ENCODE results near the gene PPIL1.

PPIL1 gene

GRCh38 chr6:36853325-36853724 lies 21.3 kb downstream of the PPIL1 start:
- DNase-seq = peak; percentile 82

GRCh38 chr6:36852481-36853147 lies 22.0 kb downstream of the PPIL1 start:
- DNase-seq = peak; percentile 66

DNA sequence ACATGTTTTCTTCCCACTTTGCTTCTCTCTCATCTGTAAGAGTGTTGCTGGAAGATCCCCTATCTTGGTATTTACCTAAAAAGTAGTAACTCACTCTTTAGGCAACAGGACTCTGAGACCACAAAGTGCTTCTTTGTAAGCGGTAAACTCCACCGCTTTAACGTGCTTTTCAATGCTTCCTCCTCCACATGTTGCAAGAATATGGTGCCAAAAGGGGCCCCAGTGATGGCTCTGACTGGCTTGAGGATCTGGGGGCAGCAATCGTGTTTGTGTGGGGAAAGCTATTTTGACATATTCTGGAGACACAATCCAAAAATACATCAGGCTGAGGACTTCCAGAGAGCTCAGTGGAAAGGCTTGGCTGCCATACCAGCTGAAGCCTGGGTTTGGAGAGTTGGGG lies 23.0 kb downstream of the PPIL1 start:
- no peak for DNase-seq

DNA sequence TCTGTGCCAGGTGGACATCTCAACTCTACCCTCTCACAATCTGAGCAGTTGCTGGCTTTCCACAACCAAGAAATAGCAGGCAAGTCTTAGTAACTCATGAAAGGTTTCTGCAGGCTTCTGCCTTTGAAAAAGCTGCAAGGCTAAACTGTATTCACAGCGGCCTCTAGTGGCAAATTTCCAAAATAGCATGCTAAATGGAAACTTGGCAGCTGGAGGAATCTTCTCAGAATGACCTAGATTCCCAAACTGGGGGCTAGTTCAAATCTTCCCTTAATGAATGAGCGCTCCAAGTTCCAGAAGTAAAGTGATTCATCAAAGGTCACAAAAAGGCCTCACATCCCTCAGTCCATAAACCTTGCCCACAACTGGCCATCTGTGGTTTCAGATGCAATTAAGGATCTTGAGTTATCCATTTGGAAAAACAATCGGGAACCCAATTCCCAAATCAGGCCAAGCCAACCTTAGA lies 23.4 kb downstream of the PPIL1 start:
- DNase-seq = peak; percentile 77

DNA sequence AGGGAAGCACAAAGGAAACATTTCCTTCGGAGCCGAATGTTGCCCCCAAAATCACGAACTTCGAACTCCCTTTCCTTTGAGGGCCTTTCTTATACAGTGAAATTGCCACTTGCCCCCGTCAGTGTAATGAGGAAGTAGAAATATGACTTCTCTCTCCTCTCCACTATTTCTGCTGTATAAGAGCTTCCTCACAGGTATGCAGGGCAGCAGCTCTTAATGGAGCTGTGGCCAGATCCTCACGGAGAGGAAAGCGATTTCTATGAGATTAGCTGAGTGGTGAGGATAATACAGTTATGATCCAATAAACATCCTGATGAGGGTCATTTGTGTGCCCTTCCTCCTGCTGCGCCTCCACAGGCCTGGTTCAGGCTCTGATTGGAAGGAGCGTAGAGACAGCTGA lies 24.6 kb downstream of the PPIL1 start:
- DNase-seq = no peak

DNA sequence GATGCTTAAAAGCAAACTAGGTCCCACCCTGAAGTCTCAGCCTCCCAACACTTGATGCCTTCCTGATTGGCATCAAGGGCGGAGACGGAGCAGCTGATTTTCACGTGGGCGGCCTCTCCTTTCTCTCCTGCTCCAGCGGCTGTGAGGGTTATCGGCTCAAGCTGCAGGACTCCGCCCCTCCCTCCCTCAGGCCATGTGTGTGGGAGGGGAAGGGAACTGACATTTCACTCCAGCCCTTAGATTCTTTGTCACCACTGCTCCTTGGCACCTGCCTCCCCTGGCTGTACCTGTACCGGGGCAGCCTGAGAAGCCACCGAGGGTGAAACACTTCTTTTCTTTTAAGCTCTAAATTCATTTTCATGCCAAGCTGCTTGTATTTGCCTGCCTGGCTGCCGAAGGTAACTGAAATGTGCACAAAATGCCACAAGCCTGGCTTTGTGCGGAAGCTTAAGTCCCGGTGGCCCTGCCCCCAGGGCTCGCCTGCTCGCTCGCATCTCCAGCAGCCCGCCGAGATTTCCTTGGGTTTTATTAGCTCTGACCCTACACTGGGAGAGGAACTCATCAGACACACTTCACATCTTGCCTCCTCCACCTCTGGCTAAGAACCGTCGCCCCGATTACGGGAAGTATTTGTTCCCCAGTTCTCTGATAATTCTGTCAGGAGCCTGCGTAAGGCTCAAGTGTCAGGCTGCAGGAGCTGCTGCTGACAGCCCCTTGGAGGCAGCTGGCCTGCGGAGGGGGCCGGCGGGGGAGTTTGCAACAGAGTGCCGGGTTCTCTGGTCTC lies 25.8 kb downstream of the PPIL1 start:
- DNase-seq = no peak

- no peak for DNase-seq
Observed at GRCh38 chr6:36847991-36848390, 26.6 kb downstream of the PPIL1 start.

DNA sequence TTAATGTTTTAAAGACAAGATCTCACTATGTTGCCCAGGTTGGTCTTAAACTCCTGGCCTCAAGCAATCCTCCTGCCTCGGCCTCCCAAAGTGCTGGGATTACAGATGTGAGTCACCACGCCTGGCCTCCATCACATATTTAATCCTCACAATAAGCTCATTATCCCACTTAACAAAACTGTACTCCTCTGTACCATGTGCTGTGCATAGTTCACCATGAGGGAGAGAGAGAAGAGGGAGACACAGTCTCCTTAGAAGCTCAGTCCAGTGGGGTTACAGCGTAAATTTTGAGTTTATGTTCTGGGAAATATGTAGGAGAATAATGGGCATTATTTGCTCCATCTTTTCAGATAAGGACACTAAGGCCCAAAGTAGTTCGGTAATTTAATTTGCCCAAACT lies 27.5 kb downstream of the PPIL1 start:
- no peak for DNase-seq

- no peak for DNase-seq
Observed at GRCh38 chr6:36845233-36845632, 29.4 kb downstream of the PPIL1 start.

DNA sequence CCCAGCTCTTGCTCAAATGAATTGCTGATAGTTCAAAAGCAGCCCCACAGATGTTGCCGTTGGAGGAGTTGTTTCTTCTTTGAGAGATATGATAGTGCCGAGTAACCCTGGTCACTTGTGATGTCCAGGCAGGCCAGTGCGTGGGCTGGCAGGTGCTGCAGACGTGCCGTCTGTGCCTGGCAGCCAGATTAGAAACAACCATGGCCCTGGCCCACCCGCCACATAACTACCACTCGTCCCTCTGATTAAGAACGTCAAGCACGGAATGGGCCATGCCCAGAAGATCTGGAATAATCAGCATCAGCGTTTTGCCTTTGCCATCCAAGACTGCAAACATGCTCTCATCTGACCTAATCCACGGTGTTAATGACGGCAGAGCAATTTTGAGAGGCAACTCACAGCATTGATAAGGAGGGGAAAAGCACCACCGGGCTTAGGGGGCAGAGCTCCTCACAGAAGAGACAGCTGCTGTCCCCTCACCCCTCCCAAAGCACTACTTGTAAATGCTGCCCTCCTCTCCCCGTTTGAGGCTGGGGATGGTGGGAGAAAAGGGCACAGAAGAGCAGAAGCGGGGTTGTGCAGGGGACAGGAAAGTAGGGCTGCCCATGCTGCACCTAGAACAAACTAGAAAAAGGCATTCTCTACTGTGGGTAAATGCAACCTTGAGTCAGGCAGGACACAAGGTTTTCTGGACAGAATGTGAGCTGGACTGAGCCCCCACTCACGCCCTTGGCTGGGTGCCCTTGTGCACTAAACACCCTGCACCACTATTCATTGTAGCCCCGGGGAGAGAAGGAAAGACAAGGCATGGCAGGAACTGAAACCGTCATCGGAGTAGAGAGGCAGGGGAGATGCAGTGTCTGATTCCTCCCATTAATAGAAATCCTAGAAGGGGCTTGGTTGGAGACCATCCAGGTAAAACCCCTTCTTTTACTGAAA lies 30.1 kb downstream of the PPIL1 start:
- no peak for DNase-seq

DNA sequence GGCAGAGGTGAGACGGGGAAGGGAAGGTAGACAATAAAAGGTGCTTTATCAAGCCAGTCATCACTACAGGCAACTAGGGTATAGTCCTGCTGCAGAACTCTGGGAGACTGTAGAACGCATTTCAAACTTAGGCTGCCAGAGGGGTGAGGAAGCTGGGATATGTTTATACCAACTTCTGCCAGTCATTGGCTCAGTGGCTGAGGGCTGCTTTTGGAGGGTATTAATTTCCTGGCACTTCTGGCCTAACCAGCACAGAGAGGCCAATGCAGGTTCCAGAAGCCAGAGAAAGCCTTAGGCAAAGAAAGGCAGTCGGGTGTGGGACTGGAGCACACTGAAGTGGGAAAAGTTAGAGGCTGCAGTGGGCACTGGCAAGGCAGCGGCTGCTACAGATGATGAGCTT lies 31.4 kb downstream of the PPIL1 start:
- DNase-seq = no peak

GRCh38 chr6:36841756-36842155 lies 32.8 kb downstream of the PPIL1 start:
- DNase-seq = no peak

GRCh38 chr6:36840432-36841403 lies 33.9 kb downstream of the PPIL1 start:
- DNase-seq = no peak

GRCh38 chr6:36839749-36840431 lies 34.7 kb downstream of the PPIL1 start:
- DNase-seq = peak; percentile 38

DNA sequence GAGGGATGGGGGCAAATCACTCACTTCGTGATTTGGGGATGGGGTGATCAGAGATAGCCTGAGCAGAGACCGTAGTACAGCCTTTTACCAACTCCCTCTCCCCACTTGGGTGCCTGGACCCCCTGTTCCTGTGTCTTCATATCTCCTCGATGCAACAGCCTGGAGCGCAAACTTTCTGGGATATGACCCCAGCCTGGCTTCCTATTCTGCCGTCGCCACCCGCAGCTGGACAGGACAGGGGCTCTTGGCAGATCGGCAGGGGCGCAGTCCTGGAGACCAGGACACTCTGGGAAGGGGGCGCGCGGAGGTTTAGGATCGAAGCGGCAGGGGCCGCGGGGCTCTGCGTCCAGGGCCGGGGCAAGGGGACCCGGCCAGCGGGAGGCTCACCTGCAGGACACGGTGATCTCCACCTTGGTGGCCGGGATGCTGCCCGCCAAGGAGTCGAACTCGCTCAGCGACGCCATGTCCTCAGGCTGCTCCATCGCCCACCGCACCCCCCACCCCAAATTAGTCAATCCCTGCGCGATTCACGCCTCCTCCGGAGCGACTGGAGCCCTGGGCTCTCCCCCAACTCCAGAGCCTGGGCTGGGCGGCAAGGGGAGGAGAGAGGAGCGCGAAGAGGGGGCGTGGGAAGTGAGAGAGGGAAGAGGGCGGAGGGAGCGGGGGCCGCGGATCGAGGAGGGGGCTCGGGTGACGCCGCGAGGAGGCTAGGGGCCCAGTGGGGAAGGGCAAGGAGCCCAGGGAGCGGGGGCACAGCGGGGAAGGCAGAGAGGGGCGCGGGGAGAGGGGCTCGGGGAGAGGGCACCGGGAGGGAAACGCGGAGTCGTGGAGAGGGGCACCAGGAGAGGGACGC lies 35.5 kb downstream of the PPIL1 start, which contains the start of gene CPNE5:
Gene CPNE5 (minus strand): TSS at position 549 of the 853 bp plus-strand sequence. CDS start 67 bp downstream, at position 482.
- DNase-seq = no peak

DNA sequence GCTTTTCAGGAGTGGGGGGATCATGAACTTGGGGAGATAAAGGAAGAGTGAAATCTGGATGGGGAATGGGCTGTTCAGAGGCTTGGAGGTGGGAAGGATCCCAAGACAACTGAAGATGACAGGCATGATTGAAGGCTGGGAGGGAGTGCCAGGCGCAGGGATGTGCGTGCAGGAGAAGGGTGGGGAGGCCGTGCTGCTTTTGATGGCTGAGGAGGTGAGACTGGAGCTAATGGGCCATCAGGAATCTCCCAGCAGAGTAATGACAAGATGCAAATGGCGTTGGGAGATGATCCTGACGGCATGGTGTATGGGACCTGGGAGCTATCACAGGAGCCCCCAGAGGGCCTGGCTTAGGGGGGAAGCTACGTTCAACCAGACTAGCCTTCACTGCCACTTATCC lies 36.9 kb downstream of the PPIL1 start:
- DNase-seq = no peak

GRCh38 chr6:36837022-36837339 lies 37.6 kb downstream of the PPIL1 start:
- no peak for DNase-seq

DNA sequence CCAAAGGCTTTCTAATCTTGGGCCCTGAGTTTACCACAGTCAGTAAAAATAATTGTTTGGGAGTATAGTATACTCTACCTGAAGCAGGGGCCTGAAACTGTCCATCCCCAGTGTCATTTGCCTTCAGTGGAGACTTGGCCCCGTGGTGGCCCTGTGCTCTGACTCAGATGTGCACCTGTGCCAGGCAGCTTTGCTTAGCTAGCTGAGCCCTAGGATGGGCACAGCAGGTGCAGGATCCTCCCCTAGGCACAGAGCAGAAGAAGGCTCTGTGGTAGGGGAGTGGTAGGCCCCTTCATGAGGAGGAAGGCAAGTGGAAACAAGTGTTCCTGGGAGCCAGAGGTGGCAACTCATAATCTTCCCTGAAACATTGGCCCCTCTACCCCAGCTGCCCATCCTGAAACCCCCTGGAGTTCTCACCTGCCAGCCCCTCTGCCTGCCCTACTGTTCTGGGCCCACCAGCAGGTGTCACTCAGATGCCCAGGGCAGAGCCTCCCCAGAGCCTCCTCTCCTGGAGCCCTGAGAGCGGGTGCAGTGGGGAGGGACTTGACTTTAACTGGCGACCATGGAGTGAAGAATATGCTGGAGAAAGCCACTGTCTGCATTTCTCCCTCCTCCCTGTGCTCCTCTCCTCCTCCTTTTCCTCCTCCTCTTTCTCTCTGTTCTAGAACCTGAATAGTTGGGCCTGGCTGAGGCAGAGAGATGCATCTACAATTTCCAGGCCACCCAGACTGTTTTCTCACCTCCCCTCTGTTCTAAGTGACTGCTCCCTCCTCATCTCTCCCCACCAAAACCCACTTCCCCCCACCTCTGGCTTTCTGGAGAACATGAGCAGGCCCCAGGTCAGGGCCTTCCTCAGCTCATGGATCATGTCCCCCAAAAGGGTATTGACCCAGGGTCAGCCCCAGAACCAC lies 38.2 kb downstream of the PPIL1 start:
- no peak for DNase-seq

DNA sequence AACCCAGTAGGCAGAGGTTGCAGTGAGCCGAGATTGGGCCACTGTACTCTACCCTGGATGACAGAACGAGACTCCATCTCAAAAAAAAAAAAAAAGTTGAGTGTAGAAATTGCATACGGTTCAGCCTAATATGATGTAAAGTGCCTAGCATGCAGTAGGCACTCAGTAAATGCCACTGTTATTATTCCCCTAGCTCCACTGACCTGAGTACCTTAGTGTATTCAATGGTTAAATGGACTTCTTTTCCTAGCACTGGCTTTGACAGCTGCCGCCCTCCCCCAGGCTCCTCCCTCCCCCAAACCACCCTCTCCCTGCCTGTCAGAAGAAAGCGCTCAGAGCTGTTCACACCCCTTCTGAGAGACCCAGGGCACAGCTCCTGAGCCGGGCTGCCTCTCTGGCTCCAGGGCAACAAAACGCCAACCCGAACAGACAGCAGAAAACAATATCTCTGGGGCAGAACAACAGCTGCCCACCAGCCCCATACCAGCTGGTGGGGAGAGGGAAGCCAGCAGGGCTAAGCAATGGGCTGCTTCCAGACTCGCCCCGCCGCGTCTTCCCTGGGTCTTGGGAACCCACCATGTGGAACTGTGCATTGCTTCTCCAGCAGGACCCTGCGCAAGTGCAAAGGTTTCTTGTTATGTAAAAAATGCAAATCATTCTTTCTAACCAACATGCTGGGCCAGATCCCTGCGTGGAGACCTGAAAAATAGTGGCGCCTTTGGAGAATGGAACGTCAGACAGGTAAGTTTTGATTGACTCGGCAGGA lies 39.8 kb downstream of the PPIL1 start:
- no peak for DNase-seq

All from fibroblast of upper back skin (primary cell).